K562 (cell line): ENCODE results near the gene PEAR1.

Experiments
- HIVEP1 ChIP-seq: fragments of 250-450 bp; sonication (Bioruptor Pico); IDR thresholded peaks from 2 replicates; pipeline ENCODE4 v1.4.0; 2020; ENCODE audit warnings: mild to moderate bottlenecking
- MTF1 ChIP-seq: fragments of 250-450 bp; sonication (Bioruptor Pico); IDR thresholded peaks from 2 replicates; pipeline ENCODE4 v1.9.0; 2021; ENCODE audit warnings: moderate library complexity, mild to moderate bottlenecking, inconsistent platforms, borderline replicate concordance
- NFIC ChIP-seq: fragments of 450-650 bp; IDR thresholded peaks from 2 replicates; pipeline ENCODE4 v1.6.1; 2017; ENCODE audit warnings: mild to moderate bottlenecking, inconsistent platforms
- RCOR1 ChIP-seq, 2 experiments: IDR thresholded peaks; 2 replicates each; pipeline ENCODE4 v1.6.1; 2012; ENCODE audit warnings: low read depth in 2 of 2, low read length in 2 of 2, borderline replicate concordance in 1 of 2, improper control_type of control experiment in 1 of 2
- ZNF146 ChIP-seq: IDR thresholded peaks from one replicate; pipeline ENCODE4 v1.6.1; 2018; ENCODE audit warnings: missing compliant biosample characterization; ENCODE audit not compliant: unreplicated experiment
- ZNF24 ChIP-seq: fragments of 450-650 bp; IDR thresholded peaks from 2 replicates; pipeline ENCODE4 v1.6.1; 2016
- ZNF699 ChIP-seq: fragments of 250-450 bp; sonication (Bioruptor Pico); IDR thresholded peaks from 2 replicates; pipeline ENCODE4 v1.8.0; 2021; ENCODE audit warnings: mild to moderate bottlenecking, moderate library complexity; ENCODE audit not compliant: insufficient replicate concordance
- TF ChIP-seq, protein P1 (sequence below), 3 experiments: IDR thresholded peaks in 2 of 3; conservative IDR thresholded peaks in 1 of 3; 2 replicates each; pipeline ENCODE4 v1.5.1; 2011 to 2012; ENCODE audit warnings: low read length in 3 of 3, mild to moderate bottlenecking in 3 of 3, control low read depth in 2 of 3, improper control_type of control experiment in 1 of 3, inconsistent platforms in 1 of 3, low read depth in 1 of 3, mixed read lengths in 1 of 3, moderate library complexity in 1 of 3; ENCODE audit not compliant: insufficient read depth in 2 of 3
- TF ChIP-seq, protein P2 (sequence below): fragments of 250-450 bp; sonication (Bioruptor Pico); IDR thresholded peaks from 2 replicates; pipeline ENCODE4 v1.9.0; 2021; ENCODE audit warnings: mild to moderate bottlenecking
- TF ChIP-seq, protein P3 (sequence below): sonication (generic); formaldehyde crosslinking; IDR thresholded peaks from 2 replicates; pipeline ENCODE4 v1.8.1; 2023; ENCODE audit warnings: mild to moderate bottlenecking, missing genetic modification reagents

DNA sequence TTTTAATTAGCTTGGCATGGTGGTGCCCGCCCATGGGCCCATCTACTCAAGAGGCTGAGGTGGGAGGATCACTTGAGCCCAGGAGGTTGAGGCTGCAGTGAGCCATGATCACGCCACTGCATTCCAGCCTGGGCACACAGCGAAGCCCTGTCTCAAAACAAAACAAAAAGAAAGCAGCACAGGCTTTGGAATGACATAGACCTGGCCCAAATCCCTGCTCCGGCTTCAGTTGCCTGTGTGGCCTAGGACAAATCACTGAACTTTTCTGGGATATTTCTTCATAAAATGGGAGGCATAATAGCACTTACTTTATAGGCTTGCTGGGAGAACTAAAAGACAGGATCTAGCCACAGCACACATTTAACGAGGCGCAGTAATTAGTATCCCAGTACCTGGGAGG, 2.4 kb downstream of the PEAR1 start:
- TF ChIP-seq RCOR1 (IDR thresholded peaks at IDR 0.05; ENCODE audit: borderline replicate concordance in 1 of 2, low read depth in 2 of 2, low read length in 2 of 2) (no peak), ZNF699 (no peak), MTF1 (CRISPR knock-in tag) (no peak), ZNF146 (CRISPR knock-in tag) (no peak), HIVEP1 (CRISPR knock-in tag) (no peak), ZNF24 (no peak), NFIC (no peak)
- TF ChIP-seq, protein P1, sequence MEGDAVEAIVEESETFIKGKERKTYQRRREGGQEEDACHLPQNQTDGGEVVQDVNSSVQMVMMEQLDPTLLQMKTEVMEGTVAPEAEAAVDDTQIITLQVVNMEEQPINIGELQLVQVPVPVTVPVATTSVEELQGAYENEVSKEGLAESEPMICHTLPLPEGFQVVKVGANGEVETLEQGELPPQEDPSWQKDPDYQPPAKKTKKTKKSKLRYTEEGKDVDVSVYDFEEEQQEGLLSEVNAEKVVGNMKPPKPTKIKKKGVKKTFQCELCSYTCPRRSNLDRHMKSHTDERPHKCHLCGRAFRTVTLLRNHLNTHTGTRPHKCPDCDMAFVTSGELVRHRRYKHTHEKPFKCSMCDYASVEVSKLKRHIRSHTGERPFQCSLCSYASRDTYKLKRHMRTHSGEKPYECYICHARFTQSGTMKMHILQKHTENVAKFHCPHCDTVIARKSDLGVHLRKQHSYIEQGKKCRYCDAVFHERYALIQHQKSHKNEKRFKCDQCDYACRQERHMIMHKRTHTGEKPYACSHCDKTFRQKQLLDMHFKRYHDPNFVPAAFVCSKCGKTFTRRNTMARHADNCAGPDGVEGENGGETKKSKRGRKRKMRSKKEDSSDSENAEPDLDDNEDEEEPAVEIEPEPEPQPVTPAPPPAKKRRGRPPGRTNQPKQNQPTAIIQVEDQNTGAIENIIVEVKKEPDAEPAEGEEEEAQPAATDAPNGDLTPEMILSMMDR (IDR thresholded peaks at IDR 0.05 in 2 of 3, conservative IDR thresholded peaks at IDR 0.05 in 1 of 3; ENCODE audit: insufficient read depth in 2 of 3, low read depth in 1 of 3, low read length in 3 of 3) = no peak
- TF ChIP-seq, protein P2, sequence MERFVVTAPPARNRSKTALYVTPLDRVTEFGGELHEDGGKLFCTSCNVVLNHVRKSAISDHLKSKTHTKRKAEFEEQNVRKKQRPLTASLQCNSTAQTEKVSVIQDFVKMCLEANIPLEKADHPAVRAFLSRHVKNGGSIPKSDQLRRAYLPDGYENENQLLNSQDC (CRISPR knock-in tag) = no peak
- TF ChIP-seq, protein P3, sequence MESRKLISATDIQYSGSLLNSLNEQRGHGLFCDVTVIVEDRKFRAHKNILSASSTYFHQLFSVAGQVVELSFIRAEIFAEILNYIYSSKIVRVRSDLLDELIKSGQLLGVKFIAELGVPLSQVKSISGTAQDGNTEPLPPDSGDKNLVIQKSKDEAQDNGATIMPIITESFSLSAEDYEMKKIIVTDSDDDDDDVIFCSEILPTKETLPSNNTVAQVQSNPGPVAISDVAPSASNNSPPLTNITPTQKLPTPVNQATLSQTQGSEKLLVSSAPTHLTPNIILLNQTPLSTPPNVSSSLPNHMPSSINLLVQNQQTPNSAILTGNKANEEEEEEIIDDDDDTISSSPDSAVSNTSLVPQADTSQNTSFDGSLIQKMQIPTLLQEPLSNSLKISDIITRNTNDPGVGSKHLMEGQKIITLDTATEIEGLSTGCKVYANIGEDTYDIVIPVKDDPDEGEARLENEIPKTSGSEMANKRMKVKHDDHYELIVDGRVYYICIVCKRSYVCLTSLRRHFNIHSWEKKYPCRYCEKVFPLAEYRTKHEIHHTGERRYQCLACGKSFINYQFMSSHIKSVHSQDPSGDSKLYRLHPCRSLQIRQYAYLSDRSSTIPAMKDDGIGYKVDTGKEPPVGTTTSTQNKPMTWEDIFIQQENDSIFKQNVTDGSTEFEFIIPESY (CRISPR knock-in tag) = no peak
